Lower leg skin (tissue), 4 donors: ENCODE results near the gene SUN5. TPM values are rescaled to one million over a fixed set of nuclear protein-coding genes. Genes with fewer than 3 reads are reported as not detected.
A peak's percentile ranks its signal among the peaks of the same experiment; 100 is the strongest.
"Not testable (repeated sequence)": the region's sequence is repeated elsewhere in the genome, so short reads cannot be mapped to it uniquely, and the experiment has no call there.

Experiments
- DNase-seq, 2 donors: peaks; one replicate each; pipeline ENCODE4 v3.0.0-alpha.2; 2019; ENCODE audit warnings: low spot score in 2 of 2
- H3K4me3 ChIP-seq: fragments of 200-600 bp; sonication (generic); 2 replicates; pipeline ENCODE4 v1.5.1; 2017; ENCODE audit warnings: mild to moderate bottlenecking, low read depth; ENCODE audit not compliant: poor library complexity, severe bottlenecking
- CTCF ChIP-seq, 3 donors: fragments of 450-650 bp; IDR thresholded peaks; one replicate each; pipeline ENCODE4 v1.5.1; 2016; ENCODE audit warnings: antibody characterized with exemption in 3 of 3, mild to moderate bottlenecking in 3 of 3, moderate library complexity in 2 of 3
- POLR2A ChIP-seq, 2 donors: fragments of 450-650 bp; IDR thresholded peaks; one replicate each; pipeline ENCODE4 v1.6.1; 2016 to 2017; ENCODE audit warnings: antibody characterized with exemption in 2 of 2, mild to moderate bottlenecking in 1 of 2, moderate library complexity in 1 of 2
- WGBS, 2 donors: methylation state at CpG; one replicate each; pipeline ENCODE4 v1.1.5; 2018; 5-methylcytosine and 5-hydroxymethylcytosine counted together
- intact Hi-C: fragments of 100-400 bp; cut with DNase I; formaldehyde crosslinking; loops from one replicate; pipeline ENCODE4 v1.15.0; 2023; ENCODE audit warnings: low total_unique reads
- total RNA-seq, 4 donors: library from RNA; depleted of rRNA; stranded (reverse); fragments of >200 nt; gene quantifications; one replicate each; pipeline ENCODE4 v1.1.0, GENCODE V29; 2016

SUN5 gene
- total RNA-seq, 4 donors from 2014 or later: not detected

GRCh38 chr20:32978009-32978335 lies 26.3 kb downstream of the SUN5 start:
- intact Hi-C loops: no loop called here
- TF ChIP-seq POLR2A (IDR thresholded peaks at IDR 0.05) (no peak), CTCF (IDR thresholded peaks at IDR 0.05) (no peak)
- no peak for DNase-seq
- no peak overlapping the region for H3K4me3 ChIP-seq
- WGBS, 2 donors: 88 to 96% methylated on average over 5 to 7 of the region's 7 CpGs

GRCh38 chr20:32977281-32978008 lies 26.8 kb downstream of the SUN5 start:
- intact Hi-C loops: no loop called here
- DNase-seq: peak in 1 of 2 donors; percentile 68
- TF ChIP-seq POLR2A (IDR thresholded peaks at IDR 0.05): no peak
- no peak for TF ChIP-seq CTCF (IDR thresholded peaks at IDR 0.05)
- 85% methylated on average over 7 to 10 of the region's 13 CpGs for WGBS, 2 donors
- no peak overlapping the region for H3K4me3 ChIP-seq

- no peak overlapping the region for H3K4me3 ChIP-seq
- intact Hi-C loops: no loop called here
- 75 to 77% methylated on average over 6 of the region's 6 CpGs for WGBS, 2 donors
- no peak for TF ChIP-seq CTCF (IDR thresholded peaks at IDR 0.05)
- no peak for TF ChIP-seq POLR2A (IDR thresholded peaks at IDR 0.05)
- DNase-seq: peak in 1 of 2 donors; percentile 71
Measured at GRCh38 chr20:32976746-32977145, 27.5 kb downstream of the SUN5 start.

- no peak overlapping the region for H3K4me3 ChIP-seq
- no peak for TF ChIP-seq POLR2A (IDR thresholded peaks at IDR 0.05)
- TF ChIP-seq CTCF (IDR thresholded peaks at IDR 0.05): no peak
- peak in 1 of 2 donors; percentile 49 for DNase-seq
- WGBS, 2 donors: 81 to 90% methylated on average over 13 to 15 of the region's 15 CpGs
- intact Hi-C loops: no loop called here
Measured at GRCh38 chr20:32975698-32976674, 28.2 kb downstream of the SUN5 start.

- whole genome bisulfite sequencing, 2 donors: 78 to 79% methylated on average over 4 of the region's 4 CpGs
- DNase-seq, H3K4me3 ChIP-seq, intact Hi-C loops: not testable (repeated sequence)
Measured at GRCh38 chr20:32975121-32975520, 29.1 kb downstream of the SUN5 start.

GRCh38 chr20:32974204-32975064 lies 29.8 kb downstream of the SUN5 start:
- WGBS, 2 donors: 77 to 78% methylated on average over 9 of the region's 9 CpGs
- H3K4me3 ChIP-seq, intact Hi-C loops: not testable (repeated sequence)
- peak in 1 of 2 donors; percentile 25 for DNase-seq
